Measurements from ENCODE around the gene PTPRC.

The PTPRC gene

GRCh38 chr1:198678301-198678836, 39.5 kb downstream of the PTPRC start:
- DNase-seq: no peak

GRCh38 chr1:198678901-198679329, 40.1 kb downstream of the PTPRC start:
- no peak for DNase-seq

- DNase-seq: no peak
Measured at GRCh38 chr1:198679535-198680173, 40.8 kb downstream of the PTPRC start.

GRCh38 chr1:198680174-198680875, 41.5 kb downstream of the PTPRC start:
- DNase-seq: no peak

- no peak for DNase-seq
Measured at GRCh38 chr1:198681252-198681651, 42.4 kb downstream of the PTPRC start.

GRCh38 chr1:198681831-198682759, 43.3 kb downstream of the PTPRC start:
- DNase-seq: peak; percentile 74

- DNase-seq: no peak
Measured at GRCh38 chr1:198682850-198683249, 44.0 kb downstream of the PTPRC start.

GRCh38 chr1:198683449-198683848, 44.6 kb downstream of the PTPRC start:
- no peak for DNase-seq

- DNase-seq: no peak
Measured at GRCh38 chr1:198686069-198686728, 47.4 kb downstream of the PTPRC start.

GRCh38 chr1:198687429-198687828, 48.6 kb downstream of the PTPRC start:
- no peak for DNase-seq

GRCh38 chr1:198691063-198691462, 52.2 kb downstream of the PTPRC start:
- no peak for DNase-seq

GRCh38 chr1:198693321-198693720, 54.5 kb downstream of the PTPRC start:
- no peak for DNase-seq

- DNase-seq: no peak
Measured at GRCh38 chr1:198694542-198694941, 55.7 kb downstream of the PTPRC start.

- no peak for DNase-seq
Measured at GRCh38 chr1:198696211-198696610, 57.4 kb downstream of the PTPRC start.

GRCh38 chr1:198699167-198700015, 60.6 kb downstream of the PTPRC start:
- DNase-seq: no peak

GRCh38 chr1:198700016-198700392, 61.2 kb downstream of the PTPRC start:
- no peak for DNase-seq

GRCh38 chr1:198700396-198700795, 61.6 kb downstream of the PTPRC start:
- no peak for DNase-seq

GRCh38 chr1:198701250-198701649, 62.4 kb downstream of the PTPRC start:
- DNase-seq: peak; percentile 47

- peak; percentile 71 for DNase-seq
Measured at GRCh38 chr1:198701766-198702539, 63.1 kb downstream of the PTPRC start.

GRCh38 chr1:198708761-198709525, 70.1 kb downstream of the PTPRC start:
- no peak for DNase-seq

Measured in NCI-H1436 treated with DMSO at 0.1 percent for 48 hours (cell line).